Raji (cell line): ENCODE results near the gene CAMSAP3.

Experiments
- POLR2A ChIP-seq: IDR thresholded peaks from 2 replicates; pipeline ENCODE4 v1.6.1; 2011; ENCODE audit warnings: low read depth, low read length, control low read depth; ENCODE audit not compliant: insufficient read depth

Gene CAMSAP3

GRCh38 chr19:7645163-7645562 is 49.5 kb downstream of the CAMSAP3 start:
- no peak for TF ChIP-seq POLR2A

DNA sequence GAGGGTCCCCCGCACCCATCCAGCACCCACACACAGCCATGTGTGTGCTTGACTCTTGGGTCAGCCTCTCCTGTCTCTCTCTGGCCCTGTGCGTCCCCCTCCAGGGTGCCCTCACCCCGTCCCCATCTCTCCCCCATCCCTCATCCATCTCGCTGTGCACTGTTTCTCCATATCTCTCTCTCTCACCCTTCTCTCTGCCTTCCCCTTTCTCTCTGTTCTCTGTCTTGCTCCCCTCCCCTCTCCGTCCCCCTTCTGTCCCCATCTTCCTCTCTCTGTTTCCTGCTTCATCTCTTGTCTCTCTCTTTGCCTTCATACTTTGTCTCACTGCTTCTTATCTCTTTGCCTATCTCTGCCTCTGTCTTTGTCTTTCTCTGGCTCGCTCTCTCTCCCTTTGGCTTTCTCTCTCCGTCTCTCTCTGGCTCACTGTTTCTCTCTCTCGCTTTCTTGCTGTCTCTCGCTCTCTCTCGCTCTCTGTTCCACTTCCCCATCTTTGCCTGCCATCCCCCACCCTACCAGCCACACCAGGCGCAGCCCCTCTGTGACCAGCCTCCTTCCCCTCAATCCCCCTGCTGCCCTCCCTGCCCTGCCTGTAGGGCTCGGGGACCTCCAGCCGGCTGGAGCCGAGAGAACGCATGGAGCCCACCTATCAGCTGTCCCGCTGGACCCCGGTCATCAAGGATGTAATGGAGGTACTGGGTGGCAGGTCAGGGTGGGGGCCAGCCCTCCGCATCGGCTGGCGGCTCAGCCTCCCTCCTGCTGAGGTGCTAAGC is 50.2 kb downstream of the CAMSAP3 start:
- no peak for TF ChIP-seq POLR2A

- no peak for TF ChIP-seq POLR2A
Observed at GRCh38 chr19:7646426-7646700, 50.7 kb downstream of the CAMSAP3 start.

DNA sequence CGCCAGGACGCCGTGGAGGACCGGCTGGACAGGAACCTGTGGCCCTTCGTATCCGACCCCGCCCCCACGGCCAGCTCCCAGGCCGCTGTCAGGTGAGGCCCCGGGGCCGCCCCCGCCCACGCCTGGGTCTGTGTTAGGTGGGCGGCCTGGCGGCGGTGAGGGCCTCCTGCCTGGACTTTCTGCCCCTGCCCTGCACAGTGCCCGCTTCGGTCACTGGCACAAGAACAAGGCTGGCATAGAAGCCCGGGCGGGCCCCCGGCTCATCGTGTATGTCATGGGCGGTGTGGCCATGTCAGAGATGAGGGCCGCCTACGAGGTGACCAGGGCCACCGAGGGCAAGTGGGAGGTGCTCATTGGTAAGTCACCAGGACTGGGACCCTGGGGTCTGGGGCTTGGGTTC is 51.5 kb downstream of the CAMSAP3 start:
- TF ChIP-seq POLR2A: no peak

- no peak for TF ChIP-seq POLR2A
Observed at GRCh38 chr19:7648265-7649014, 52.8 kb downstream of the CAMSAP3 start.

- no peak for TF ChIP-seq POLR2A
Observed at GRCh38 chr19:7650148-7650547, 54.5 kb downstream of the CAMSAP3 start.

DNA sequence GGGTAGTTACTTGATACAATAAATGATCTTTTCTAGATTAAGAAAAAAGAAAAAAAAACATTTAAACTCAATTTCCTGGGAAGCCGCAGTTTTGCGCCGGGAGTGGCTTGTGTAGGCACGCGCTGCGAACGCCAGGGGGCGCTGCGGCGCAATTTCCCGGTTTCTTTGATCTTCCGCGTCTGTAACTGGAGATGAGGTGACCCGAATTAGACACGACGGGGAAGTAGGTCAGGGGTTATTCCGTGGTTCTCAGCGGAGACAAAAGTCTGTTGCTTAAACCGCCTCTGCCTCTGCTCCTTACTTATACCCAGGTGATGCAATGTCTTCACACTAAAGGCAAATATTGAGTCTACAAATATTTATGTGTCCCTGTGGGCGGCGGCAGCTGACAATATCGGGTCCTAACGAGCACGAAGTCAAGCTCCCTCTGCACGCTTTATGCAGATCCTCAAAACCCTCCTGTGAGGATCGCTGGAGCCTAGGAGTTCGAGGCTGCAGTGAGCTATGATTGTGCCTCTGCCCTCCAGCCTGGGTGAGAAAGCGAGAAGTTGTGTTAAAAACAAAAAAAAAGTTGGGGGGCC is 56.5 kb downstream of the CAMSAP3 start:
- TF ChIP-seq POLR2A: peak; percentile 33; the same call in 1 of the 2 replicates

DNA sequence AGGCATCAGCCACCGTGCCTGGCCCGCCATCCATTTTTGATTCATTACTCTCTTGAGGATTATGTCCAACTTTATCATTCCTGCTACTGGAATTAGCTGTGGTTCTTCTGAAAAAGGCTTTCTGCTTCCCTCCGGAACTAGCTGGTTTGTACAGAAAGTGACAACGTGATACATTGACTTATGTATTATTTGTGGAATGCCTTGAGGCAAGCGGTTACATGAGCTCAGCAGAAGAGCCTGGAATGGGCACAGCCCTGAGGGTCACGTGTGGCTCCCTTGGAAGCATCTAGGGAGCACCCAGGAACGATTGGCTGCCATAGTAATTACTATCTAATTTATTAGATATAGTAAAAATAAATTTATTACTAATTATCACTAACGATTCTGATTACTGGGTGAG is 58.7 kb downstream of the CAMSAP3 start:
- TF ChIP-seq POLR2A: no peak

GRCh38 chr19:7655581-7655980 is 59.9 kb downstream of the CAMSAP3 start:
- TF ChIP-seq POLR2A: no peak

DNA sequence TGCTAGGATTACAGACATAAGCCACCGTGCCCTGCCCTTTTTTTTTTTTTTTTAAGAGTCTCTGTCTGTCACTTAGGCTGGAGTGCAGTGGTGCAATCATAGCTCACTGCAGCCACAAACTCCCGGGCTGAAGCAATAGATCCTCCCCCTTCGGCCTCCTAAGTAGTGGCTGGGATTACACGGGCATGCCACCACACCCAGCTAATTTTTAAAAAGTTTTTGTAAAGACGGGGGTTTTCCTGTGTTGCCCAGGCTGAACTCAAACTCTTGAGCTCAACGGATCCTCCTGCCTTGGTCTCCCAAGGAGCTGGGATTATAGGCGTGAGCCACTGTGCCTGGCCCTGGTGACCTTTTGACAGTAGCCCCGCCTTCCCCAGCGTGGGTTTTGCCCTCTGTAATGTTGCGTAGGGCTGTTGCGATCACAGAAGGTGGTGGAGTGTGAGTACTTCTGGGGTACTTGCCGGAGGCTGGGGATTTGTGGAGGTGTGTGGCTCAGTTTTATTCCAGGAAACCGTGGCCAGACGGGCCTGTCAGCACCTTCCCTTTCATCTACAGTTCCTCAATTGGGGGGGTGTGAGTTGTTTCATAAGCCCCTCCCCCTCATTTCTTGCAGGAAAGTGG is 61.6 kb downstream of the CAMSAP3 start:
- TF ChIP-seq POLR2A: no peak

DNA sequence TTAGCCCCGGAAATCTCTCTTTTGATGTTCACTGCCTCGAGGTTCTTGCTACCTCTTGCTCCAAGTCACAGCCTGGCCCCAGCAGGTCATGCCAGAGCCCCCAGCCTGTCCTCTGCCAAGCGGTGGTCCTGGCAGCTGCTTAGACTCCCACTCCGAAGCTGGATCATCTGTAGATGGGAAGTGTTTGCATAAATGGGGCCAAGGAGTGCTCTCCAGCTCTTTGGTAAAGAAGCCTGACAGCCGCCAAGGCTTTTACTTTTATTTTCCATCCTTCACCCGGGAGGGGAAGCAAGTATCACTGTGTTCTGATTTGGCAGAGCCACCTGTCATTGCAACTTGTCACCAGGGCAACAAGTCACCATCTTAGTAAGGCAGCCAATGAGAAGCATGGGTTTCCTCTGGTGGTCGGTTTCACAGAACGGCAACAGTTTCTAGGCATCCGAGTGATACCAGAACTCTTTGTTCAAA is 62.6 kb downstream of the CAMSAP3 start:
- peak; percentile 48; the same call in 1 of the 2 replicates for TF ChIP-seq POLR2A

DNA sequence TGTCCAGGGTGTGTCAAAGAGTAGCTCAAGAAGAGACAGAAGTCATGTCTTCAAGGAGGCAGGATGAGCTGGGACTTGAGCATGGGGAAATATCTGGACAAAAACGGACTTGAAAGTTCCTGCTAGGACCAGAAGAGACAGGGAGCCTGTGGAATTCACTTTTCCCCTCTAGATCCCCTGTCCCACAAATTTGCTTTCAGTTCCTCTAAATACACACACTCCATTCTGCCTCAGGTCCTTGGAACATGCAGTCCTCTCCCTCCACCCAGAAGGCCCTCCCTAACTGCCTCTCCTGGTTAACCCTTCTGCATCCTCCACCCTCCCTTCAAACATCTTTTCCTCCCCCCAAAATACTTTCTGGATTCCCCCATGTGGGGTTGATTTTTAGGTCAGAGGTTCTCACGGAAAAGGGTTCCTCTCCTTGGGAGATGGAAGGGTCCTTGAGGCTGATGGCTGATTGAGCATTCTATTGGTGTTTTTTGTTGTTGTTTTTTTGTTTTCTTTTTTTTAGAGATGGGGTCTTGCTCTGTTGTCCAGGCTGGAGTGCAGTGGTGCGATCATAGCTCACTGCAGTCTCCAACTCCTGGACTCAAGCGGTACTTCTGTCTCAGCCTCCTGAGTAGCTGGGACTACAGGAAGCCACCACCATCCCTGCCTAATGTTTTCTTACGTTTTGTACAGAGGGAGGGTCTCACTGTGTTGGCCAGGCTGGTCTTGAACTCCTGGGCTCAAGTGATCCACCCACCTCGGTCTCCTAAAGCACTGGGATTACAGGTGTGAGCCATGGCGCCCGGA is 66.3 kb downstream of the CAMSAP3 start:
- no peak for TF ChIP-seq POLR2A

GRCh38 chr19:7662657-7663056 is 67.0 kb downstream of the CAMSAP3 start:
- TF ChIP-seq POLR2A: no peak

- TF ChIP-seq POLR2A: no peak
Observed at GRCh38 chr19:7663706-7664105, 68.0 kb downstream of the CAMSAP3 start.

DNA sequence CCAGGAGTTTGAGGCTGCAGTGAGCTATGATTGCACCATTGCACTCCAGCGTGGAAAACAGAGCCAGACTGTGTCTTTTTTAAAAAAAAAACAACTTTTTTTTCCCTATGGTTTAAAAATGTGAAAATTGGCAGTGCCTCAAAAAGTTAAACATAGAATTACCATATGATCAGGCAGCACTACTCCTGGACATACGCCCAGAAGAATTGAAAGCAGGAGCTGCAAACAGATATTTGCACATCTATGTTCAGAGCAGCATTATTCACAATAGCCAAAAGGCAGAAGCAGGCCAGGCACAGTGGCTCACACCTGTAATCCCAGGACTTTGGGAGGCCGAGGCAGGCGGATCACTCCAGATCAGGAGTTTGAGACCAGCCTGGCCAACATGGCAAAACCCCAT is 69.4 kb downstream of the CAMSAP3 start:
- no peak for TF ChIP-seq POLR2A
